ENCODE results near the gene FOXN3. TPM values are rescaled to one million over a fixed set of nuclear protein-coding genes. Genes with fewer than 3 reads are reported as not detected.

FOXN3 gene
- total and polyA plus RNA-seq, 2 experiments from 2014 or later = 98.9 to 167 TPM

DNA sequence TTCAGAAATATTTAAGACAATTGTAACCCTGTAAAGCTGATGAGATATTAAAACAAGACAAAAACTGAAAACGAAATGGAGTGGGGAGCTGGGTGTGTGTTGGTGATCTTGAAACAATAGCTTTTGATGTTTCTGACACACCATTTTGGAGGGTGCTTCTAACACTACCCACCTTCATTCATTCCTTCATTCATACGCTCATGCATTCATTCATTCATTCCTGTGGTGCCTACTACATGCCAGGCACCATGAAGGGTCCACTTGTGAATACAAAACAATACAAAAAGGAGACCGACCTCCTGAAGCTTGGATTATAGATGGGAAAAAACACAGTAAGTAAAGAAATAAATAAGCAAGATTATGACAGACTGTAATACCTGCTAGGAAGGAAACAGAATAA lies 60.5 kb downstream of the FOXN3 start:
- Mint-ChIP-seq H3K4me1 (peaks cover 46% of the 10 kb centered on the region), H3K27me3 (ENCODE audit: insufficient read depth, low read depth, poor library complexity) (peaks cover 16% of the 10 kb centered on the region)
- H3K4me1 ChIP-seq (ENCODE audit: insufficient read depth) = peaks cover 36% of the 10 kb centered on the region

DNA sequence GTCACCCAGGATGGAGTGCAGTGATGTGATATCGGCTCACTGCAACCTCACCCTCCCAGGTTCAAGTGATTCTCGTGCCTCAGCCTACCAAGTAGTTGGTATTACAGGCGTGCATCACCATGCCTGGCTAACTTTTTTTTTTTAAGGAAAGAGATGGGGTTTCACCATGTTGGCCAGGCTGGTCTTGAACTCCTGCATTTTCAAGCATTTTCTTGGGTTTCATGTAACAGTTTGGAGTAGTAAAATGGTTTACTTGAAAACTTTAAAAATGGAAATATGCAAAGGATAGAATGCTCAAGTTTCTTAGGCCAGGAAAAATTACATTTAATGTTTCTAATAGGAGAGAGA lies 63.3 kb downstream of the FOXN3 start:
- H3K4me3 Mint-ChIP-seq = no peak overlapping the region
- peaks cover 19% of the 10 kb centered on the region for H3F3A ChIP-seq (replicated peaks; ENCODE audit: low read depth)
- H3K36me3 Mint-ChIP-seq (ENCODE audit: low read depth) = peaks cover 46% of the 10 kb centered on the region
- peak overlapping the region; percentile 93; the same call in 1 of the 2 replicates for H3K27ac ChIP-seq (ENCODE audit: low read depth)
- H3K79me2 ChIP-seq (replicated peaks; ENCODE audit: insufficient read depth) = peaks cover 82% of the 10 kb centered on the region
- no peak overlapping the region for H3K4me3 ChIP-seq
- H3K36me3 ChIP-seq (ENCODE audit: insufficient read depth) = no peaks in the 10 kb centered on the region
- peaks cover 61% of the 10 kb centered on the region for H3K4me1 Mint-ChIP-seq
- H3K9me2 ChIP-seq (ENCODE audit: insufficient read depth) = no peaks in the 10 kb centered on the region
- no peaks in the 10 kb centered on the region for H3K27me3 ChIP-seq (ENCODE audit: insufficient read depth)
- H3K27ac Mint-ChIP-seq = peak overlapping the region; percentile 56; the same call in 1 of the 2 replicates
- no peak overlapping the region for H2AFZ ChIP-seq
- ATAC-seq (no peak), DNase-seq (ENCODE audit: low spot score) (no peak)
- no peaks in the 10 kb centered on the region; the same call in 2 of the 3 replicates for H3K9me3 Mint-ChIP-seq
- peaks cover 14% of the 10 kb centered on the region for H3K27me3 Mint-ChIP-seq (ENCODE audit: insufficient read depth, low read depth, poor library complexity)
- peaks cover 58% of the 10 kb centered on the region for H3K4me1 ChIP-seq (ENCODE audit: insufficient read depth)
- peak overlapping the region; percentile 40; the same call in 1 of the 2 replicates for H3K4me2 ChIP-seq
- H4K20me1 ChIP-seq (replicated peaks; ENCODE audit: insufficient read depth) = peaks cover 18% of the 10 kb centered on the region
- TF ChIP-seq ZNF331 (CRISPR knock-in tag; IDR thresholded peaks at IDR 0.05; ENCODE audit: low read depth) (no peak), ZNF462 (CRISPR knock-in tag; IDR thresholded peaks at IDR 0.05) (no peak), EZH2 (IDR thresholded peaks at IDR 0.05; ENCODE audit: low read depth, unreplicated experiment) (no peak), STAT1 (IDR thresholded peaks at IDR 0.05; ENCODE audit: unreplicated experiment) (no peak), NANOG (IDR thresholded peaks at IDR 0.05; ENCODE audit: borderline replicate concordance) (no peak)

More for the DNA sequence above, 60.5 kb downstream of the FOXN3 start:
- peaks cover 3% of the 10 kb centered on the region; the same call in 1 of the 3 replicates for H3K9me3 Mint-ChIP-seq
- Histone ChIP-seq H4K20me1 (replicated peaks; ENCODE audit: insufficient read depth) (peaks cover 18% of the 10 kb centered on the region), H3K27ac (ENCODE audit: low read depth) (0 out of 2 replicates have a peak overlapping the region, but pooled peaks have one; percentile 50), H3K9me2 (ENCODE audit: insufficient read depth) (no peaks in the 10 kb centered on the region), H3K4me3 (no peak overlapping the region), H3K4me2 (no peak overlapping the region), H3K36me3 (ENCODE audit: insufficient read depth) (no peaks in the 10 kb centered on the region), H3F3A (replicated peaks; ENCODE audit: low read depth) (peaks cover 19% of the 10 kb centered on the region), H3K27me3 (ENCODE audit: insufficient read depth) (no peaks in the 10 kb centered on the region), H3K79me2 (replicated peaks; ENCODE audit: insufficient read depth) (peaks cover 74% of the 10 kb centered on the region), H2AFZ (no peak overlapping the region)
- H3K36me3 Mint-ChIP-seq (ENCODE audit: low read depth) = peaks cover 45% of the 10 kb centered on the region
- DNase-seq (ENCODE audit: low spot score) = no peak
- TF ChIP-seq, protein P1, sequence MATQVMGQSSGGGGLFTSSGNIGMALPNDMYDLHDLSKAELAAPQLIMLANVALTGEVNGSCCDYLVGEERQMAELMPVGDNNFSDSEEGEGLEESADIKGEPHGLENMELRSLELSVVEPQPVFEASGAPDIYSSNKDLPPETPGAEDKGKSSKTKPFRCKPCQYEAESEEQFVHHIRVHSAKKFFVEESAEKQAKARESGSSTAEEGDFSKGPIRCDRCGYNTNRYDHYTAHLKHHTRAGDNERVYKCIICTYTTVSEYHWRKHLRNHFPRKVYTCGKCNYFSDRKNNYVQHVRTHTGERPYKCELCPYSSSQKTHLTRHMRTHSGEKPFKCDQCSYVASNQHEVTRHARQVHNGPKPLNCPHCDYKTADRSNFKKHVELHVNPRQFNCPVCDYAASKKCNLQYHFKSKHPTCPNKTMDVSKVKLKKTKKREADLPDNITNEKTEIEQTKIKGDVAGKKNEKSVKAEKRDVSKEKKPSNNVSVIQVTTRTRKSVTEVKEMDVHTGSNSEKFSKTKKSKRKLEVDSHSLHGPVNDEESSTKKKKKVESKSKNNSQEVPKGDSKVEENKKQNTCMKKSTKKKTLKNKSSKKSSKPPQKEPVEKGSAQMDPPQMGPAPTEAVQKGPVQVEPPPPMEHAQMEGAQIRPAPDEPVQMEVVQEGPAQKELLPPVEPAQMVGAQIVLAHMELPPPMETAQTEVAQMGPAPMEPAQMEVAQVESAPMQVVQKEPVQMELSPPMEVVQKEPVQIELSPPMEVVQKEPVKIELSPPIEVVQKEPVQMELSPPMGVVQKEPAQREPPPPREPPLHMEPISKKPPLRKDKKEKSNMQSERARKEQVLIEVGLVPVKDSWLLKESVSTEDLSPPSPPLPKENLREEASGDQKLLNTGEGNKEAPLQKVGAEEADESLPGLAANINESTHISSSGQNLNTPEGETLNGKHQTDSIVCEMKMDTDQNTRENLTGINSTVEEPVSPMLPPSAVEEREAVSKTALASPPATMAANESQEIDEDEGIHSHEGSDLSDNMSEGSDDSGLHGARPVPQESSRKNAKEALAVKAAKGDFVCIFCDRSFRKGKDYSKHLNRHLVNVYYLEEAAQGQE (IDR thresholded peaks at IDR 0.05; ENCODE audit: unreplicated experiment) = no peak
- TF ChIP-seq ZNF331 (CRISPR knock-in tag; IDR thresholded peaks at IDR 0.05; ENCODE audit: low read depth) = no peak
- TF ChIP-seq, protein P2, sequence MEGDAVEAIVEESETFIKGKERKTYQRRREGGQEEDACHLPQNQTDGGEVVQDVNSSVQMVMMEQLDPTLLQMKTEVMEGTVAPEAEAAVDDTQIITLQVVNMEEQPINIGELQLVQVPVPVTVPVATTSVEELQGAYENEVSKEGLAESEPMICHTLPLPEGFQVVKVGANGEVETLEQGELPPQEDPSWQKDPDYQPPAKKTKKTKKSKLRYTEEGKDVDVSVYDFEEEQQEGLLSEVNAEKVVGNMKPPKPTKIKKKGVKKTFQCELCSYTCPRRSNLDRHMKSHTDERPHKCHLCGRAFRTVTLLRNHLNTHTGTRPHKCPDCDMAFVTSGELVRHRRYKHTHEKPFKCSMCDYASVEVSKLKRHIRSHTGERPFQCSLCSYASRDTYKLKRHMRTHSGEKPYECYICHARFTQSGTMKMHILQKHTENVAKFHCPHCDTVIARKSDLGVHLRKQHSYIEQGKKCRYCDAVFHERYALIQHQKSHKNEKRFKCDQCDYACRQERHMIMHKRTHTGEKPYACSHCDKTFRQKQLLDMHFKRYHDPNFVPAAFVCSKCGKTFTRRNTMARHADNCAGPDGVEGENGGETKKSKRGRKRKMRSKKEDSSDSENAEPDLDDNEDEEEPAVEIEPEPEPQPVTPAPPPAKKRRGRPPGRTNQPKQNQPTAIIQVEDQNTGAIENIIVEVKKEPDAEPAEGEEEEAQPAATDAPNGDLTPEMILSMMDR (conservative IDR thresholded peaks at IDR 0.05; ENCODE audit: low read depth in 2 of 2) = no peak
- no peak overlapping the region for H3K27ac Mint-ChIP-seq
- H3K4me3 Mint-ChIP-seq = no peak overlapping the region
- ATAC-seq = no peak

Data from GM23338 (cell line).